Sigmoid colon (tissue), 4 donors: ENCODE results near the gene TNP2.

Experiments
- CTCF ChIP-seq, 4 experiments: fragments of 450-650 bp in 3 of 4; fragments of 200-600 bp in 1 of 4; IDR thresholded peaks; one replicate each; pipeline ENCODE4 v1.5.1; 2016 to 2019; ENCODE audit warnings: antibody characterized with exemption in 4 of 4, mild to moderate bottlenecking in 3 of 4, moderate library complexity in 2 of 4
- EP300 ChIP-seq, 4 donors: sonication (generic); formaldehyde crosslinking; IDR thresholded peaks; one replicate each; pipeline ENCODE4 v1.6.1; 2017; ENCODE audit warnings: antibody characterized with exemption in 4 of 4
- POLR2A ChIP-seq, 2 donors: fragments of 450-650 bp; IDR thresholded peaks; one replicate each; pipeline ENCODE4 v1.6.1; 2016; ENCODE audit warnings: antibody characterized with exemption in 2 of 2, mild to moderate bottlenecking in 2 of 2, moderate library complexity in 2 of 2

GRCh38 chr16:11232852-11233726 lies 36.0 kb downstream of the TNP2 start:
- TF ChIP-seq CTCF (IDR thresholded peaks at IDR 0.05): no peak
- no peak for TF ChIP-seq POLR2A (IDR thresholded peaks at IDR 0.05)
- TF ChIP-seq EP300 (IDR thresholded peaks at IDR 0.05): no peak
